DND-41 (cell line): Measurements from ENCODE around the gene GABRE.

Experiments used
- ATAC-seq: fragments of 200-7000 bp; cut with Tn5 transposase; 3 replicates; pipeline ENCODE4 v1.9.1; 2021; ENCODE audit warnings: low read depth; ENCODE audit not compliant: insufficient read depth
- DNase-seq: peaks from one replicate; pipeline ENCODE4 v3.0.0-alpha.2; 2020
- H2AFZ ChIP-seq: 2 replicates; pipeline ENCODE4 v1.6.0; 2012; ENCODE audit warnings: low read depth, low read length
- H3K27ac ChIP-seq: 2 replicates; pipeline ENCODE4 v1.5.1; 2012; ENCODE audit warnings: low read length, inconsistent platforms
- H3K27me3 ChIP-seq: fragments of 200-600 bp; sonication (generic); 2 replicates; pipeline ENCODE4 v1.6.0; 2012; ENCODE audit warnings: low read length, mild to moderate bottlenecking, inconsistent platforms; ENCODE audit not compliant: insufficient read depth, poor library complexity
- H3K36me3 ChIP-seq: 2 replicates; pipeline ENCODE4 v1.5.1; 2012; ENCODE audit warnings: low read length, inconsistent platforms; ENCODE audit not compliant: insufficient read depth
- H3K4me1 ChIP-seq: 2 replicates; pipeline ENCODE4 v1.5.1; 2012; ENCODE audit warnings: mild to moderate bottlenecking, low read length; ENCODE audit not compliant: insufficient read depth
- H3K4me2 ChIP-seq: 2 replicates; pipeline ENCODE4 v1.6.0; 2012; ENCODE audit warnings: mild to moderate bottlenecking, moderate library complexity, low read length, inconsistent platforms; ENCODE audit not compliant: insufficient read depth
- H3K4me3 ChIP-seq, 2 experiments: fragments of 200-600 bp in 1 of 2; shearing (Covaris generic) in 1 of 2; 2 replicates each; pipeline ENCODE4 v1.5.1; 2012 to 2016; ENCODE audit warnings: inconsistent platforms in 2 of 2, low read length in 2 of 2, mild to moderate bottlenecking in 2 of 2, low read depth in 1 of 2, moderate library complexity in 1 of 2
- H3K79me2 ChIP-seq: 2 replicates; pipeline ENCODE4 v1.6.0; 2012; ENCODE audit warnings: low read length, inconsistent platforms; ENCODE audit not compliant: insufficient read depth
- H3K9ac ChIP-seq: 2 replicates; pipeline ENCODE4 v1.6.0; 2012; ENCODE audit warnings: low read depth, mild to moderate bottlenecking, inconsistent platforms, low read length, moderate library complexity
- H3K9me3 ChIP-seq: 2 replicates; pipeline ENCODE4 v1.5.1; 2012; ENCODE audit warnings: low read length, moderate library complexity, mild to moderate bottlenecking, inconsistent platforms; ENCODE audit not compliant: insufficient read depth, severe bottlenecking
- H4K20me1 ChIP-seq: 2 replicates; pipeline ENCODE4 v1.6.0; 2012; ENCODE audit warnings: low read length; ENCODE audit not compliant: insufficient read depth
- EZH2 ChIP-seq: IDR thresholded peaks from 3 replicates; pipeline ENCODE4 v1.6.1; 2012; ENCODE audit warnings: borderline replicate concordance, low read depth, mild to moderate bottlenecking, moderate library complexity, low read length, inconsistent platforms; ENCODE audit not compliant: severe bottlenecking
- TF ChIP-seq, protein P1 (sequence below): IDR thresholded peaks from 2 replicates; pipeline ENCODE4 v1.5.1; 2012; ENCODE audit warnings: borderline replicate concordance, low read length, moderate library complexity, mild to moderate bottlenecking; ENCODE audit not compliant: poor library complexity, severe bottlenecking; ENCODE audit errors: extremely low read depth

The GABRE gene

DNA sequence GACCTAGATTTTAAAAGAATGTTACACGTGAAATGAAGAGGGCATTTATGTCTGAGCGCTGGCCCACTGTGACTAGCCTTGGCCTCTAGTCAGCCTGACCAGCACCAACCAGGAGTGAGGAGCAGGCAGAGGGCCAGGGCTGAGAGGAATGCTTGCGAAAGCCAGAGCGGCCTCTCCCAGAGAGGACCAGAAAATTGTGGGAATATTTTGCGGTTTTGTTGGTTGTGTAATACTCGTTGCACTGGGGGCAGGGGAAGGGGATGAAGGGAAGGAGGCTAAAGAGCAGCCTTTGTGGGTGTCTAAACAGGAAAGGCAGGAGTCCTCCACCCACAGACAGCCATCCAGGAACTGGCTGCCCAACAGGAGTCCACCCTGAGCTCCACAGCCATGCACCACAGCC lies 3.8 kb downstream of the GABRE start:
- ATAC-seq (no peak), DNase-seq (no peak)
- no peak overlapping the region for H3K27ac ChIP-seq
- no peak overlapping the region for H2AFZ ChIP-seq
- no peak for TF ChIP-seq EZH2
- TF ChIP-seq, protein P1, sequence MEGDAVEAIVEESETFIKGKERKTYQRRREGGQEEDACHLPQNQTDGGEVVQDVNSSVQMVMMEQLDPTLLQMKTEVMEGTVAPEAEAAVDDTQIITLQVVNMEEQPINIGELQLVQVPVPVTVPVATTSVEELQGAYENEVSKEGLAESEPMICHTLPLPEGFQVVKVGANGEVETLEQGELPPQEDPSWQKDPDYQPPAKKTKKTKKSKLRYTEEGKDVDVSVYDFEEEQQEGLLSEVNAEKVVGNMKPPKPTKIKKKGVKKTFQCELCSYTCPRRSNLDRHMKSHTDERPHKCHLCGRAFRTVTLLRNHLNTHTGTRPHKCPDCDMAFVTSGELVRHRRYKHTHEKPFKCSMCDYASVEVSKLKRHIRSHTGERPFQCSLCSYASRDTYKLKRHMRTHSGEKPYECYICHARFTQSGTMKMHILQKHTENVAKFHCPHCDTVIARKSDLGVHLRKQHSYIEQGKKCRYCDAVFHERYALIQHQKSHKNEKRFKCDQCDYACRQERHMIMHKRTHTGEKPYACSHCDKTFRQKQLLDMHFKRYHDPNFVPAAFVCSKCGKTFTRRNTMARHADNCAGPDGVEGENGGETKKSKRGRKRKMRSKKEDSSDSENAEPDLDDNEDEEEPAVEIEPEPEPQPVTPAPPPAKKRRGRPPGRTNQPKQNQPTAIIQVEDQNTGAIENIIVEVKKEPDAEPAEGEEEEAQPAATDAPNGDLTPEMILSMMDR: no peak
- no peaks in the 10 kb centered on the region for H3K4me1 ChIP-seq
- no peaks in the 10 kb centered on the region for H3K36me3 ChIP-seq
- no peak overlapping the region for H3K9ac ChIP-seq
- no peak overlapping the region for H3K4me2 ChIP-seq
- no peaks in the 10 kb centered on the region for H3K27me3 ChIP-seq
- no peak overlapping the region for H3K4me3 ChIP-seq
- H3K9me3 ChIP-seq: no peaks in the 10 kb centered on the region
- no peaks in the 10 kb centered on the region for H4K20me1 ChIP-seq
- H3K79me2 ChIP-seq: no peaks in the 10 kb centered on the region

DNA sequence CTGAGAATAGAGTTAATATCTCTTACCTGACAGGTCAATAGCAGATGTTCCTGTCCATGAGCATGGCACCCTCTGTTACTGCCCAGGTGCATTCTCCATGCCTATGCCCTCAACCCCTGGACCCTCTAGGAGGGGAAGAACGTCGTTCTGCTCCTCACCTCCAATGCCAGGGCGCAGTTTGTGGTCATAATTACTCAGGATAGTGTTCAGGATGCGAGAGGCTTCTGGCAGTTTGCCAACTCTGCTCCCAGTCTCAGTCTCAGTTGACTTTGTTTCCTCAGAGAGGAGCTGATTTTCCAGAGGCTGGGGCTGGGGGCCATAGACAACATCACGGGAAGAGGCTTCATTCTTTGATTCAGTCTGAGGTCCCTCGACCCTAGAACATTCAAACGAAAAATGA lies 4.4 kb downstream of the GABRE start:
- no peak overlapping the region for H3K9ac ChIP-seq
- H3K27me3 ChIP-seq: no peaks in the 10 kb centered on the region
- H3K79me2 ChIP-seq: no peaks in the 10 kb centered on the region
- no peaks in the 10 kb centered on the region for H3K36me3 ChIP-seq
- H3K4me3 ChIP-seq: no peak overlapping the region
- no peaks in the 10 kb centered on the region for H3K9me3 ChIP-seq
- no peak overlapping the region for H2AFZ ChIP-seq
- H3K4me2 ChIP-seq: no peak overlapping the region
- no peak for TF ChIP-seq EZH2
- TF ChIP-seq, protein P1: no peak
- no peak overlapping the region for H3K27ac ChIP-seq
- no peak for DNase-seq
- H3K4me1 ChIP-seq: no peaks in the 10 kb centered on the region
- ATAC-seq: no peak
- no peaks in the 10 kb centered on the region for H4K20me1 ChIP-seq

DNA sequence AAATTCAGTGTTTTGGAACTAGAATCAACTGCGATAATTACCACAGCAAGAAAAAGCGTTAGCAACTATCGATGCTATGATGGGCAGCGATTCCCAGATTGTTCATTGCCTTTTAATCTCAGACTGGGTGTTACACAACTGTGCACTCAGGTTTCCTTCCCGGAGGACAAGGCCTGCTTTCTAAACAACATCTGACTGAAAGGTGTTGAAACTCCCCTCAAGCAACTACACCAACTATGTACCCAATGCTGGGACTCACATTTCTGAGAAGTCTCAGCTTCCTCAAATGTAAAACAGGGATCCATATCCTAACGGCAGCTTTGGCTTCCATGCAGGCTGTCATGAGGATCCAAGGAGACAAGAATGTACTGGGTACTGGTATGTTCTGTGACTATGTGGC lies 8.2 kb downstream of the GABRE start:
- ATAC-seq: no peak
- H3K4me1 ChIP-seq: no peaks in the 10 kb centered on the region
- TF ChIP-seq, protein P1: no peak
- no peak for TF ChIP-seq EZH2
- DNase-seq: no peak
- no peak overlapping the region for H3K4me3 ChIP-seq
- no peaks in the 10 kb centered on the region for H3K36me3 ChIP-seq
- no peak overlapping the region for H3K9ac ChIP-seq
- H4K20me1 ChIP-seq: no peaks in the 10 kb centered on the region
- H2AFZ ChIP-seq: no peak overlapping the region
- H3K4me2 ChIP-seq: no peak overlapping the region
- H3K27ac ChIP-seq: no peak overlapping the region
- no peaks in the 10 kb centered on the region for H3K27me3 ChIP-seq
- H3K9me3 ChIP-seq: no peaks in the 10 kb centered on the region
- no peaks in the 10 kb centered on the region for H3K79me2 ChIP-seq

DNA sequence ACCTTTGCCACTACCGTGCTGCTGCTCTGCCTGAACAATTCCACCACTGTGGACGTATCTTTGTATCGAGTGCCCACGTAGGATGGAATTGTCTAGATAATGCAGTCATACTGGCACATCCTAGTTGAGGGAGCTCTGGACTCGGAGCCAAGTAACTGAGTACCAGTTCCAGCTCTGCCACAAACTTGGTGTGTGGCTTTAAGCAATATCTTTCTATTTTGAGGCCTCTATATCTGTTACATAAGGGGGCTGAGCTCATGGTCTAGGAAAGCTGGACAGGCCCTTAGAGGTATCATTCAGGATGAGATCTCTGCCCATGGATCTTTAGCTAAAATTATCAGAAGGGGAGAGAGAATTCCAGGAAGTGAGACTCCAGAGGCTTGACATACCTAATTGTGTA lies 12.4 kb downstream of the GABRE start:
- no peaks in the 10 kb centered on the region for H4K20me1 ChIP-seq
- TF ChIP-seq, protein P1: no peak
- TF ChIP-seq EZH2: no peak
- H3K4me1 ChIP-seq: no peaks in the 10 kb centered on the region
- H3K27ac ChIP-seq: no peak overlapping the region
- H3K36me3 ChIP-seq: no peaks in the 10 kb centered on the region
- no peak for DNase-seq
- no peaks in the 10 kb centered on the region for H3K79me2 ChIP-seq
- ATAC-seq: no peak
- H2AFZ ChIP-seq: no peak overlapping the region
- H3K27me3 ChIP-seq: no peaks in the 10 kb centered on the region
- H3K9me3 ChIP-seq: no peaks in the 10 kb centered on the region
- no peak overlapping the region for H3K9ac ChIP-seq
- H3K4me2 ChIP-seq: no peak overlapping the region
- no peak overlapping the region for H3K4me3 ChIP-seq
